Measurements from ENCODE around the gene ZNF322.
A peak's percentile ranks its signal among the peaks of the same experiment; 100 is the strongest.
"Not testable (repeated sequence)": the region's sequence is repeated elsewhere in the genome, so short reads cannot be mapped to it uniquely, and the experiment has no call there.

Gene ZNF322

DNA sequence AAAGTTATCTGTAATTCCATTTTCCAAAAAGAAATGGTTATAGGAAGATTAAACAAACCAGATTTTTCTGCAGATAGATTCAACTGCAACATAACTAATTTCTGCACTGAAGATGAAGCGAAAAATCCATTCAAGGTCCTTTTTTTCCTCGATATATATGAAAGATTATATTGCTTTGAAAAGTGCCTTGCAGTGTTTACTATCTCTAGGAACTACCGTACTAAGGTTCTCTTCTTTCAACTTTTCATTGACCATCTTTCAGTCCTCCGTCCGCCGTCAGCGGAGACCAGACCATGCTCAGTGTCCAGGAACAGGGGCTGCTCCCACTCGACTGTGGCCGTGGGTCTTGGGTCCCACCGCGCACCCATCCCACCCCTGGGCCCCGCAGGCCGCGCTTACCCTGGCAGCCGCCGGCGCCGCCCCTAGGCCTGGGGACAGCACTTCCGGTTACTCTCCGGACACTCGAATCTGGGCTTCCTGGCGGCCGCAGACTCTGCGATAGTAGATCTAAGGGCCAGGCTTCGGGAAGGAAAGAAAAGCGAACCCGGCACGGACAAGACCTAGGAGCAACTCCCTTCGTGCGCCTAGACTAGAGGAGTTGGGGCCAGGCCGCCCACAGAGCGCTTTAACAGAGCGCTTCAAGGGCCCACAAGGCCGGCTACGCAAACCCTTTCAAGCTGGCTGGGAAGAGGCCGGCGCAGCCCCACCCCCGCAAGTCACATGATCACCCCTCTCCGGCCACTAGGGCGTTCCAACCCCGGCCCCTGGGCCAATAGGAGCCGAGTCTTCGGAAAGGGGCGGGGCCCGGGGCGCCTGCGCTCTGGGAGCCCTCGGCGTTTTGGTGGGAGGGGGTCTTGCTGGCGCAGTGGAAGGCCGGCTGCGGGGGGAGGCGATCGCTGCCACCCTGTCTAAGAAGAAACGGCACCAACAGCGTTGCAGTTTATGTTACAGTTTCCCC lies at the start of gene ZNF322:
TSS of gene ZNF322 (minus strand) at position 705 of the 958 bp plus-strand sequence. CDS start 21,193 bp downstream, outside the sequence.
- peak; percentile 76 for DNase-seq (ENCODE audit: low read depth)
- peak within 1 kb of the TSS; percentile 91 for H3K4me3 ChIP-seq (ENCODE audit: low read length)
- TF ChIP-seq, protein P1, sequence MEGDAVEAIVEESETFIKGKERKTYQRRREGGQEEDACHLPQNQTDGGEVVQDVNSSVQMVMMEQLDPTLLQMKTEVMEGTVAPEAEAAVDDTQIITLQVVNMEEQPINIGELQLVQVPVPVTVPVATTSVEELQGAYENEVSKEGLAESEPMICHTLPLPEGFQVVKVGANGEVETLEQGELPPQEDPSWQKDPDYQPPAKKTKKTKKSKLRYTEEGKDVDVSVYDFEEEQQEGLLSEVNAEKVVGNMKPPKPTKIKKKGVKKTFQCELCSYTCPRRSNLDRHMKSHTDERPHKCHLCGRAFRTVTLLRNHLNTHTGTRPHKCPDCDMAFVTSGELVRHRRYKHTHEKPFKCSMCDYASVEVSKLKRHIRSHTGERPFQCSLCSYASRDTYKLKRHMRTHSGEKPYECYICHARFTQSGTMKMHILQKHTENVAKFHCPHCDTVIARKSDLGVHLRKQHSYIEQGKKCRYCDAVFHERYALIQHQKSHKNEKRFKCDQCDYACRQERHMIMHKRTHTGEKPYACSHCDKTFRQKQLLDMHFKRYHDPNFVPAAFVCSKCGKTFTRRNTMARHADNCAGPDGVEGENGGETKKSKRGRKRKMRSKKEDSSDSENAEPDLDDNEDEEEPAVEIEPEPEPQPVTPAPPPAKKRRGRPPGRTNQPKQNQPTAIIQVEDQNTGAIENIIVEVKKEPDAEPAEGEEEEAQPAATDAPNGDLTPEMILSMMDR (conservative IDR thresholded peaks at IDR 0.05; ENCODE audit: low read depth, low read length) = no peak

- not testable (repeated sequence) for DNase-seq (ENCODE audit: low read depth); H3K4me3 ChIP-seq (ENCODE audit: low read length)
Observed at GRCh38 chr6:26705780-26706179, 46.2 kb upstream of the ZNF322 start.

GRCh38 chr6:26705352-26705751 lies 45.8 kb upstream of the ZNF322 start:
- not testable (repeated sequence) for DNase-seq (ENCODE audit: low read depth); H3K4me3 ChIP-seq (ENCODE audit: low read length)

DNA sequence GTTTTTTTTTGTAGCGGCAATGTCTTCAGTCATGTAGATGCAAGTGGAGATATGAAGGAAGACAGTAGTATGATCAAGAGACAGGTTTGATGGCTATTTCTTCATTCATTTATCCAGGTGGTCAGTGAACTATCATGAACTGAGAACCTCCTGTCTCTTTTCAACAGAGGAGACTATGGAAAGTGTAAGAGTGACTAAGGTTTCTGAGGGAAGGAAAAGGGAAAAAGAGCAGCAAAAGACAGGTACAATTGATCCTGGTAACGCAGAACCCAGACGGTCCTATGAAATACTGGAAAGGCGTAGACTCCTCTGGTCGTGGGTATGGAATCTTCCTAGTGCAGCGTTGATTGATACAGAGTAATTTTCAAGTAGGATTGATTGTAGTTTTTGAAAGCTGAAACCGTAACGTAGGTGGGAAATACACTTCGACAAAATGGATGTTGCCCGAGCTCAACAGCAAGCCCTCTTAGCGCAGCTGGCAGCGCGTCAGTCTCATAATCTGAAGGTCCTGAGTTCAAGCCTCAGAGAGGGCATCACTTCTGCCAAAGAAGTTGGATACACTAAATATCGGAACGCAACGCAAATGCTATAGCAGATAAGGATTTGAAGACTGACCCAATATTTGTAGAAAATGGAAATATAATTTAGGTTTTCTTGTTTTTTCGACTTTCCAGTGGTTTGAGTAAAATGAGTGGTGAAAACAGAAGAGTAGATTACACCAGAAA lies 41.6 kb upstream of the ZNF322 start:
- H3K4me3 ChIP-seq (ENCODE audit: low read length); DNase-seq (ENCODE audit: low read depth): not testable (repeated sequence)

GRCh38 chr6:26697496-26697895 lies 38.0 kb upstream of the ZNF322 start:
- not testable (repeated sequence) for DNase-seq (ENCODE audit: low read depth); H3K4me3 ChIP-seq (ENCODE audit: low read length)

DNA sequence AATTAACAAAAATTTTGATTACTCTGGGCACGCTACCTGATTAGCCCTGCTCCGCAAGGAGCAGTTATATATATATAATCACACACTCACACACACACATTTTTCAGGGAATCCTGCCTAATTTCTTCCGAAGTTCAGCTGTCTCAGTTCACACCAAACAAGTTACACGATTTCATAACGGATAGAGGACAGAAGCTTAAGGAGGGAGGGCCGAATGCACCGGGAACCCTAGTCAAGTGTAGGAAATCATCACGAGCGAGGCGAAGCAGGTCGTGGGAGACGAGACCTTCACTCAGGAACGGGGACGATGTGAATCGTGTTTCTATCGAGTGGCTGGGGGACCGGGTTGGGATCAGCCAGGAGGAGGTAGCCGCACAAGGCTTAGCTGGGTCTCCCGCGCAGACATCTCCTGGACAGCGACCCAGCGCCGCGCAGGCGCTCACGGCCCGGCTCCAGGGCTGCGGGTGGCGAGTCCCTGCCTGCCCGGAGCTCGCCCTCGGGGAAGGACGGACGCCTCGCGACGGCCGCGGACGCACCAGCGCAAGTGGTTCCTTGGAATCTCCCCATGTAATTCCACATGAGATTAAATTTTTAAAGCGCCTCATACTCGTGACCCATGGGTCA lies 29.9 kb upstream of the ZNF322 start:
- H3K4me3 ChIP-seq (ENCODE audit: low read length); DNase-seq (ENCODE audit: low read depth): not testable (repeated sequence)

GRCh38 chr6:26682435-26683042 lies 23.0 kb upstream of the ZNF322 start:
- DNase-seq (ENCODE audit: low read depth); H3K4me3 ChIP-seq (ENCODE audit: low read length): not testable (repeated sequence)

DNA sequence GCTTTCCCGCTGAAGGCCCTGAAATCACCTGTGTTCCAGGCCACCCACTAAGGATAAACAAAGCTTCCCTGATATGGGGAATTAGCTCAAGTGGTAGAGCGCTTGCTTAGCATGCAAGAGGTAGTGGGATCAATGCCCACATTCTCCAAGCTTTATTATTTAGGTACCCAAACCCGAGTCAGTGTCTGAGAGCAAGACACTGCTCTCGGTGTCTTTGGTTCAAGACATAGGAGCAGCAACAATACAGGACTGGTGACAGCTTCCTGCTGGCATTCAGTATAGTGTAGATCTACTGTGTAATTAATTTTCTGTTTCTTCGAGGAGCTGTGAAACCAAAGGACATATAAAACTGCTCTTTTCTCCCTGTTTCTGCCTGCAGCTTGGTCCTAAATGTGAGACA lies 13.7 kb upstream of the ZNF322 start:
- H3K4me3 ChIP-seq (ENCODE audit: low read length); DNase-seq (ENCODE audit: low read depth): not testable (repeated sequence)

DNA sequence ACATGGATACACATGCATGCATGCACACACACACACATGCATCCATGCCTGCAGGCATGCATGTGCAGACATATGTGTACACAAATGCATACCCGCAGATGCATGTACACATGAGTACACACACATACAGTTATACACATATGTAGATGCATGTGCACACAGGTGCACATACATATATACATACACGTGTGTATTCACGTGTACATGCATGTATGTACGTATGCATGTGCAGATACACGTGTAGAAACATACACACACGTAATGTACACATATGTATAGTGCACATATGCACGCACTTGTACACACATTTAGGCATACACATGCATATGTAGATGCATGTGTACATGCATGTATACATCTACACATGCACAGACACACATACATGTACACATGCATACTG lies 11.0 kb upstream of the ZNF322 start:
- not testable (repeated sequence) for H3K4me3 ChIP-seq (ENCODE audit: low read length); DNase-seq (ENCODE audit: low read depth)

- not testable (repeated sequence) for DNase-seq (ENCODE audit: low read depth); H3K4me3 ChIP-seq (ENCODE audit: low read length)
Observed at GRCh38 chr6:26670003-26670402, 10.5 kb upstream of the ZNF322 start.

DNA sequence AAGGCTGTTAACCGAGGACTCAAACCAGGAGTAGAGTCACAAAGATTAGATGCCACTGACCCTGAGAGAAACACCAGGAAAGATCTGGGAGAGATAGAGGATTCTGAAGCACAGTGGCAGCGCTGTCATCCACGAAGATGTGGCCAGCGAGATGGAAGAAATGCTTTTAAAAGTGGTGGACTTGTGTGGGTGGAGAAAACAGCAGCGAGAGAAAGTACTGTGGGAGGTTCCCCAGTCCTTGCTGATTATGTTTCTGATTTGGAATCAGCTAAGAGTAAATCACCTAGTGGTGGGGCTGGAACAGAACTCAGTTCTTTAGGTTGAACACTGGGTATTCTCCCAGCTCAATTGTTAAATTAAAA lies 435 bp upstream of the ZNF322 start:
- H3K4me3 ChIP-seq (ENCODE audit: low read length) = peak overlapping the region; percentile 91
- TF ChIP-seq, protein P1 (conservative IDR thresholded peaks at IDR 0.05; ENCODE audit: low read depth, low read length) = peak; percentile 34
- DNase-seq (ENCODE audit: low read depth) = peak; percentile 0
